Breast epithelium (tissue), 4 donors: ENCODE measurements around the gene SCLY. TPM values are rescaled to one million over a fixed set of nuclear protein-coding genes. Genes with fewer than 3 reads are reported as not detected.

Experiments used
- DNase-seq, 2 donors: peaks; one replicate each; pipeline ENCODE4 v3.0.0-alpha.2; 2019; ENCODE audit warnings: low spot score in 2 of 2
- H3K27ac ChIP-seq, 2 donors: fragments of 200-600 bp; sonication (generic) in 1 of 2; one replicate each; pipeline ENCODE4 v1.5.1; 2016 to 2019; ENCODE audit warnings: mild to moderate bottlenecking in 1 of 2
- H3K27me3 ChIP-seq, 2 donors: fragments of 200-600 bp; sonication (generic) in 1 of 2; one replicate each; pipeline versions ENCODE4 v1.5.1 to v1.6.0; 2017 to 2019; ENCODE audit warnings: control low read depth in 1 of 2, mild to moderate bottlenecking in 1 of 2
- H3K36me3 ChIP-seq: fragments of 200-600 bp; one replicate; pipeline ENCODE4 v1.5.1; 2019
- H3K4me1 ChIP-seq, 2 donors: fragments of 200-600 bp; sonication (generic); one replicate each; pipeline ENCODE4 v1.5.1; 2016 to 2019; ENCODE audit warnings: control low read depth in 1 of 2
- H3K4me3 ChIP-seq, 3 donors: fragments of 200-600 bp; sonication (generic); 1 replicate in 2 of 3; 2 replicates in 1 of 3; pipeline ENCODE4 v1.5.1; 2016 to 2019; ENCODE audit warnings: mild to moderate bottlenecking in 3 of 3, moderate library complexity in 2 of 3
- H3K9me3 ChIP-seq, 2 donors: fragments of 200-600 bp; sonication (generic) in 1 of 2; one replicate each; pipeline ENCODE4 v1.5.1; 2016 to 2019; ENCODE audit warnings: control low read depth in 1 of 2
- POLR2A ChIP-seq: fragments of 450-650 bp; IDR thresholded peaks from one replicate; pipeline ENCODE4 v1.6.1; 2016; ENCODE audit warnings: antibody characterized with exemption, mild to moderate bottlenecking, moderate library complexity
- POLR2AphosphoS5 ChIP-seq, 3 donors: sonication (generic); formaldehyde crosslinking; IDR thresholded peaks; one replicate each; pipeline ENCODE4 v1.6.1; 2017; ENCODE audit warnings: antibody characterized with exemption in 3 of 3
- intact Hi-C: fragments of 100-400 bp; cut with DNase I; formaldehyde crosslinking; loops from one replicate; pipeline ENCODE4 v1.15.1; 2023; ENCODE audit warnings: low total_unique reads
- total RNA-seq, 3 donors: library from RNA; depleted of rRNA; stranded (reverse); fragments of >200 nt; gene quantifications; one replicate each; pipeline ENCODE4 v1.1.0, GENCODE V29; 2016
- TF ChIP-seq, protein P1 (sequence below), 3 donors: fragments of 450-650 bp; IDR thresholded peaks; one replicate each; pipeline ENCODE4 v1.5.1; 2016 to 2017; ENCODE audit warnings: antibody characterized with exemption in 3 of 3, mild to moderate bottlenecking in 3 of 3, moderate library complexity in 3 of 3

The SCLY gene
- total RNA-seq, 3 donors from 2014 or later: 11.2 to 16.7 (median 12.1) TPM

- no peak overlapping the region for H3K27ac ChIP-seq
- no peak overlapping the region for H3K4me3 ChIP-seq
- DNase-seq: no peak
- H3K9me3 ChIP-seq: peaks cover 0 to 4% of the 10 kb centered on the region in 2 donors
- TF ChIP-seq POLR2A: no peak
- TF ChIP-seq, protein P1, sequence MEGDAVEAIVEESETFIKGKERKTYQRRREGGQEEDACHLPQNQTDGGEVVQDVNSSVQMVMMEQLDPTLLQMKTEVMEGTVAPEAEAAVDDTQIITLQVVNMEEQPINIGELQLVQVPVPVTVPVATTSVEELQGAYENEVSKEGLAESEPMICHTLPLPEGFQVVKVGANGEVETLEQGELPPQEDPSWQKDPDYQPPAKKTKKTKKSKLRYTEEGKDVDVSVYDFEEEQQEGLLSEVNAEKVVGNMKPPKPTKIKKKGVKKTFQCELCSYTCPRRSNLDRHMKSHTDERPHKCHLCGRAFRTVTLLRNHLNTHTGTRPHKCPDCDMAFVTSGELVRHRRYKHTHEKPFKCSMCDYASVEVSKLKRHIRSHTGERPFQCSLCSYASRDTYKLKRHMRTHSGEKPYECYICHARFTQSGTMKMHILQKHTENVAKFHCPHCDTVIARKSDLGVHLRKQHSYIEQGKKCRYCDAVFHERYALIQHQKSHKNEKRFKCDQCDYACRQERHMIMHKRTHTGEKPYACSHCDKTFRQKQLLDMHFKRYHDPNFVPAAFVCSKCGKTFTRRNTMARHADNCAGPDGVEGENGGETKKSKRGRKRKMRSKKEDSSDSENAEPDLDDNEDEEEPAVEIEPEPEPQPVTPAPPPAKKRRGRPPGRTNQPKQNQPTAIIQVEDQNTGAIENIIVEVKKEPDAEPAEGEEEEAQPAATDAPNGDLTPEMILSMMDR (IDR thresholded peaks at IDR 0.05): no peak
- TF ChIP-seq POLR2AphosphoS5 (IDR thresholded peaks at IDR 0.05): no peak
- H3K27me3 ChIP-seq: peaks cover 0 to 22% of the 10 kb centered on the region in 2 donors
- H3K4me1 ChIP-seq: no peaks in the 10 kb centered on the region
- no peaks in the 10 kb centered on the region for H3K36me3 ChIP-seq
- intact Hi-C loops: loop anchor here (5.0 kb wide), 1 partner anchor 530 kb away; no protein-coding TSS in a partner anchor
Observed at GRCh38 chr2:238117199-238118154, 56.7 kb downstream of the SCLY start.

DNA sequence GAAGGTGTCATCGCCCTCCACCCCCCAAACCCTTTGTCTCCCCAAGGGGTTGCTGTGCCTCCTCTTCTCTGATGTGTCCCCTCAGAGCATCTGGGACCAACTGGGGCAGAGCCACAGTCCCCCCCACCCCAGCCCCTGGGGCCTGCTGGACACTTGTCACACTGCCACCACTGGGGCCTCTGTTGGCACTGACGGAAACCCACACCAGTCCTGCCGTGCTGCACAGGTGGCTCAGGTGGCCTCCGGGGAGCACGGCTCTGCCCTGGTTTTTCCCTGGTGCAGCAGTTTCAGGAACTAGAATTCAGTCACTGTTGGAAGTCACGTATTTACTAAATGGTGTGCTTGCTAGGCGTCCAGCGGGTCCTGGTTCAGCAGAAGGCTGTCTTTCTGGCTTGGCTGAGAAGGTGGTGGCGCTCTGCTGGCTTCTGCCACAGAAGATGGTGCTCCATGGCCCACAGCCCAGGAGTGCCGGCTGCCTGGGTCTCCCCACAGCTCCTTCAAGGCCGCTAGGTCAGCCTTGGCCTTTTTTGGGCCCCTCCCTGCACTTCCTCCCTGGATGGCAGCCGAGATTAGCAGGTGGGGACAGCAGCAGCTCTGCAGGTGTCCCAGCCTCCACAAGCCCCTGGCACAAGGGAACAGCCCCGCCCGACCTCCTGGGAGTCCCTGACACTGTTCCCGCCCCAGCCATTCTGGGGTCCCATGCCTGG is 59.1 kb downstream of the SCLY start:
- Histone ChIP-seq H3K27me3 (peaks cover 0 to 22% of the 10 kb centered on the region in 2 donors), H3K4me1 (no peaks in the 10 kb centered on the region), H3K36me3 (no peaks in the 10 kb centered on the region), H3K9me3 (no peaks in the 10 kb centered on the region), H3K4me3 (no peak overlapping the region), H3K27ac (no peak overlapping the region)
- no peak for TF ChIP-seq POLR2AphosphoS5 (IDR thresholded peaks at IDR 0.05)
- TF ChIP-seq, protein P1 (IDR thresholded peaks at IDR 0.05): no peak
- TF ChIP-seq POLR2A: no peak
- intact Hi-C loops: loop anchor here (5.0 kb wide), 1 partner anchor 533 kb away; no protein-coding TSS in a partner anchor
- no peak for DNase-seq

DNA sequence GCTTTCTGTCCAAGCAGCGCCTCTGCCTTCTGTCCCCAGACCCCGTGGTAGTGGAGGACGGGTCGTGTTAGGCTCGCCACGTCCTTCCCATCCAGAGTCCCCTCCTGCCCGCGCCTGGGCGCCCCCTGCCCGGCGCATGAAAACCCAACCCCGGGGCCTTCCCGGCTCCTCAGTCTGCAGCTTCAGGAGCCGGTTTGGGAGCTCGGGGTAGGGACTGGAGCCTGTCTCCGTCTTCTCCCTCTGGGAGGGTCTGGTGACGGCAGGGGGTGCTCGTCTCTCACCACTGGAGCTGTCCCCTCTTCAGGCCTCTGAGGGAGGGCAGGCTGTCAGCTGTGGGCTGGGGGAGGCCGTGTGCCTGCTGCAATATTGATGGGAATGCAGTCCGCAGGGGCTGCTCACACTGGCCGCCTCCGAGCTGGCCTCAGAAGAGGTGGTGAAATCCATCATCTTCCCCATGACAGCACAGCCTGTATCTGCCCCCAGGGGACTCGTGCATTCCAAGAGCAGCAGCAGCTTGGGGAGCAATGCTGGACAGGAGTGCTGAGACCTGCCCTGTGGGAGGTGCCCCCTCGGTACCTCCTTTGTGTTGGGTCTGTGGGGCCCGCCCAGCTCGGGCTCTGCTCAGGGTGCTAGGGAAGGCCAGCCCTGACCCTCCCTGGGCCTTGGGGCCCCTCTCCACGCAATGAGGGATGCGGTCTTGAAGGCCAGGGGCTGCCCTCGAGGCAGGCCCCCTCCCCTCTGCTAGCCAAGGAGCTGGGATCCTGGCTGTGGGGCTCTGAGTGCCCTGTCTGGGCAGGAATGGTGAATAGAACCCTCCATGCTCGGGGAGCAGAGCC is 59.9 kb downstream of the SCLY start:
- Histone ChIP-seq H3K9me3 (no peaks in the 10 kb centered on the region), H3K4me3 (no peak overlapping the region), H3K27ac (no peak overlapping the region), H3K4me1 (no peaks in the 10 kb centered on the region), H3K27me3 (peaks cover 0 to 22% of the 10 kb centered on the region in 2 donors), H3K36me3 (no peaks in the 10 kb centered on the region)
- no peak for DNase-seq
- intact Hi-C loops: no loop called here
- no peak for TF ChIP-seq POLR2AphosphoS5 (IDR thresholded peaks at IDR 0.05)
- no peak for TF ChIP-seq POLR2A
- TF ChIP-seq, protein P1 (IDR thresholded peaks at IDR 0.05): no peak

DNA sequence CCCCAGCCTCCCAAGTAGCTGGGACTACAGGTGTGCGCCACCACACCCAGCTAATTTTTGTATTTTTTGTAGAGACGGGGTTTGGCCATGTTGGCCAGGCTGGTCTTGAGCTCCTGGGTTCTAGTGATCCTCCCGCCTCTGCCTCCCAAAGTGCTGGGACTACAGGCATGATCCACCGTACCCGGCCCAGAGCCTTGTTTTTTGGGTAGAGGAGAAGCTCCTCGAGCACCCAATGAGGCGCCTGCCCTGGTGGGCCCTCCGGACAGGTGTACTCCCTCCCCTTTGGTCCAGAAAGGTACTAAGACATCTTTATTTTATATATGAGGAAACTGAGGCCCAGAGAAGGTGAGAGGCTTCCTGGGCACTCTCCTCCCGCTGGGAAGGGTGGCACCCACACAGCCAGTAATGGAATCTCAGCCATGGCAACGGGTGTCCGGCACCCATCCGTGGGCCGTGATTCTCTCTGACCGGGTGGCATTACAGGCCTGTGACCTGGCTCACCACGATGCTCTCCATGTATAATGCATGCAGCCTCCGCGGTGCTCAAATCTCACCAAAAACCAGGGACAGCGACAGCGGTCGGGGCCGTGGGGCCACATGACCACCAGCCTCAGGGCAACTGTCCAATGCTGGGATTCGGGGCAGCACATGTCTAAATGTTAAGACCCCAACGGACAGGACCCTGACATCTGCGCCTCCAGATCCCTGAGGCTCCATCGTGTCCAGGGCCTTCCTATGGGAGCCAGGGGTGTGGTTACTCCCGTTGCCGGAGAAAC is 60.9 kb downstream of the SCLY start:
- Histone ChIP-seq H3K36me3 (no peaks in the 10 kb centered on the region), H3K27me3 (peaks cover 0 to 16% of the 10 kb centered on the region in 2 donors), H3K27ac (no peak overlapping the region), H3K4me1 (no peaks in the 10 kb centered on the region), H3K4me3 (no peak overlapping the region), H3K9me3 (no peaks in the 10 kb centered on the region)
- TF ChIP-seq POLR2A (no peak), POLR2AphosphoS5 (IDR thresholded peaks at IDR 0.05) (no peak)
- TF ChIP-seq, protein P1 (IDR thresholded peaks at IDR 0.05): no peak
- no peak for DNase-seq
- intact Hi-C loops: no loop called here
